GM19455 (cell line): ENCODE results near the gene GOPC.
"Not testable (repeated sequence)": the region's sequence is repeated elsewhere in the genome, so short reads cannot be mapped to it uniquely, and the experiment has no call there.

Experiments used
- ATAC-seq: cut with Tn5 transposase; IDR thresholded peaks from one replicate; pipeline ENCODE4 v1.9.1; 2021; ENCODE audit not compliant: unreplicated experiment

Gene GOPC

DNA sequence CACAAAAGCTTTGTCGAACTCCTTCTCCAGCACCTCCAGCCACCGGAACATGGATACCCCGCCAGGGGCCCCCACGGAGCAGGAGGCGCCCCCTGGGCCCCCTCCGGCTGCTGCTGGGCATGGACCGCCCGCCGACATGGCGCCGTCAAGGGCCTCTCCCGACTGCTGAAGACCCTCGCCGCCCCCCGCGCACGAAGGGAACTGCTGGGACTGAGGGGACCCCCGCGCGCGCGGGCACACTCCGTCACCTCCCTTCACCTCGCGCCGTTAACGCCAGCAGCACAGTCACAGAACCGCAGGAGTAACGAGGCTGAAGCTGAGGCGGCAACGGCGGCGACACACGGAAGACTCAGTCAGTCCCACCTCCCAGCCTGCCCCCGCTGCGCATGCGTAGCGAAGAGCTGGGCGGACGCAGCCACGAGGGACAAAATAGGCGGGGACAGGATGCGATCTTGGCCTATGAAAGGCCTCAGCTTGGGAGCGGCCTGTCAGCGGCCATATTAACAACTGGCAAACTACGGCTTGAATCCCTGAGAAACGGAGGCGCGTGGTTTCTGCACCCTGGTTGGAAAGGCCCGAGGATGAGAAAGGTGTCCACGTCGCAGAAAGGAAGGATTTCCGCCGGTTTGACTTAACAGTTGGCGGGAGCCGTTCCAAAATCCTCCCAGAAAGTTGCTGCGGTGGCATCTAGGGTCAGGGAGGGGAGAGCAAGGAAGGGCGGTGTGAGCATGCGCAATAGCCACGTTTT lies at the start of gene GOPC:
GOPC (minus strand) TSS at position 361 of the 748 bp plus-strand sequence; CDS start at position 138, 223 bp downstream.
- peak; percentile 92 for ATAC-seq

DNA sequence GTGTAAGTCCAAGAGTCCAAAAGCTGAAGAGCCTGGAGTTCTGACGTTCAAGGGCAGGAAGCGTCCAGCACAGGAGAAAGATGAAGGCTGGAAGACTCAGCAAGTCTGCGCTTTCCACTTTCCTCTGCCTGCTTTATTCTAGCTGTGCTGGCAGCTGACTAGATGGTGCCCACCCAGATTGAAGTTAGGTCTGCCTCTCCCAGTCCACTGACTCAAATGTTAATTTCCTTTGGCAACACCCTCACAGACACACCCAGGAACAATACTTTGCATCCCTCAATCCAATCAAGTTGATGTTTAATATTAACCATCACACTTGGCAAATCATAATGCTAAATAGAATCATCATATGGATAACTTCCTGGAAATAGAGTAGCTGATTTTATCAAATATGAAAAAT lies 49.7 kb upstream of the GOPC start:
- not testable (repeated sequence) for ATAC-seq

DNA sequence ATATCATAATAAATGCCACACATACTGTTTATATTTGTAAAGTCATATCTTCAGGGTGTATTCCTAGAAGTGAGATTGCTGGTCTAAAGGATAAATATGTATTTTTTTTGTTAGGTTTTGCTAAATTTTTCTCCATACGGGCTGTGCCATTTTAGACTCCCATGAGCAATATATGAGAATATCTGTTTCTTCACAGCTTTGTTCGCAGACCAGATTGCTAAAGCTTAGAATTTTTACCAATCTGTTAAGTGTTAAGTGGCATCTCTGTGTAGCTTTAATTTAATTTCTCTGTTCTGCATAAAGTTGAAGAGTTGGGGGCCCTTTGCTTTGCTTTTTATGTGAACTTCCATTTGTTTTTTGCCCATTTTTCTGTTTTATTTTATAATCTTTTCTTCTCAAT lies 40.7 kb upstream of the GOPC start:
- no peak for ATAC-seq

DNA sequence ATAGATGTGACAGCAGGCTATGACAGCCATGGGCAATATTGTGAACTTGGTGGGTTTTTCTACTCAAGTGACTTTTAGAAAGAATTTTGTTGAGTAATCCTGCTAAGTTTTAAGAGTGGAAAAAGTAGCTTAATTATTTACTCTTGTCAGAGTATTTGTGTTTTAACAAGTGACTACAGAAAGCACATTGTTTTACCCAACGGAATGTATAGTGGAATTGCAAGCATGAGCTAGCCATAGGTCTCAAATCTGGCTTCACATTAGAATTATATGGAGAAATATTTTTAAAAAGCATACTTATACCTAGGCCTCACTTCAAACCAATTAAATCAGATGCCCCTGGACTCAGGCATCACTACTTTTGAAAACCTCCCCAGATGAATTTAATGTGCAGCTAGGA lies 35.5 kb upstream of the GOPC start:
- ATAC-seq = no peak

DNA sequence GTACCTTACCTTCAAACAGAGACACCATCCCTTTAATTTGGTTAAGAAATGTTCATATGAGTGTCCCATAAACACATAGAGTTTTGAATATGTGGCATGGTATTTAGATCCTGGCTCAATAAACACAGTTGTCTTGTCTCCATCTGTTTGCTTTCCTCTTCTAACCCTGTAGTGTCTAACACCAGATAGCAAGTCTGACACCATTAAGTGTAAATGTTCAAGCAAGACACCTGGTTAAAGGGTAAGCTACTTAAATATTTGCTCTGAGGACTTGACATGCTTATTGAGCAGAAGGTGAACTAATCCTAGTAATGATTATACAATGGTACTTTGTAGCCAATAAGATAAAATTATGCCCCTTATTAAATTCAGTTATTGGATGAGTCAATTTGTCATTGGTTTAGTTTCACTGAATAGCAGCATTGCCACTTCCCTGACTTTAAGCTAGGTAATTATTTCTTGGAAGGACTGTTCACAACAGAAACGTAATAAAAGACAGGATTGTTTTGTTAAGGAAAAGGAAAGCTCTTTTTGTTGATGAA lies 26.9 kb upstream of the GOPC start:
- no peak for ATAC-seq

DNA sequence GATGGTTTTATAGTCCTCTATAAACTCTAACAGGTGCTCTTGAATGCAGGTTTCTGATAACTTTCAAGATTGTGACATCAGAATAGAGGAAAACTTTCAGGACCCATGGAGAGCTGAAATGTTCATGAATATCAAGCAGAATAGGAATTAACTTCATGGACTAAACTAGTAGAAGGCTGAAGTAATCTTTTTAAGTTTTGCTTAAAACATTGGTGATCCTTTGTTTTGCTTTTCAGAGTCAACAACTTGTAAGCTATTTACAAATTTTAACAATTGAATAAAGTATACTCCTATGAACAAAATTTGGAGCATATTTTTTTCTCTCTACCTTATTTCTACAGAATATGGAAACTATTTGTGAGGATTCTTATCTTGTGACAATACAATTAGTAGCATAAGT lies 25.2 kb upstream of the GOPC start:
- ATAC-seq = no peak

DNA sequence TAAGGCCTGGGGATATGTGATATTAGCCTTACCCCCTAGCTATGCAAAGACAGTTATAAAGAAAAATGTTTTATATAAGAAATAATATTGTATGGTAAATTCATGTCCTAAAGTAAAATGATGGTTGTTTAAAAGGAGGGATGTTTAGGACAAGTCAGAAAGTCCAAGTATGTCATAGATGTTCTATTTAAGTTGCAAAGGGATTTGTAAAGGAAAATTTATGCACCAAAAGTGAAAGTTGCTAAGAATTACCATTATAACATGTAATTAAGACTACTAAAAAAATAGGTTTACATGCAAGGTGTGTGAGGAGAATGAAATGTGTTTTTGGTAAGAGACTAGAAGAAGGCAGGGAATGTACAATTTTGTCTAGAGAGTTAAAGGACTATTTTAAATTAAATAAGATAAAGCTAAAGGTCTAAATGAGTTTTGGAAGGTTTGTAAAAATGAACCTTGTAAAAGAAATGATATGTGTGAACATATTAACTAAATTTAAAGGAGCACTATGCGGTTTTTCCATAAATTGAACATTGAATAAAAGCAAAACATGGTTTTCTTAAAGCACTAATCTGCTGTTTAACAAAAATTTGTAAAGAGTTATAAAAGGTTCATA lies 22.7 kb upstream of the GOPC start:
- ATAC-seq = no peak

DNA sequence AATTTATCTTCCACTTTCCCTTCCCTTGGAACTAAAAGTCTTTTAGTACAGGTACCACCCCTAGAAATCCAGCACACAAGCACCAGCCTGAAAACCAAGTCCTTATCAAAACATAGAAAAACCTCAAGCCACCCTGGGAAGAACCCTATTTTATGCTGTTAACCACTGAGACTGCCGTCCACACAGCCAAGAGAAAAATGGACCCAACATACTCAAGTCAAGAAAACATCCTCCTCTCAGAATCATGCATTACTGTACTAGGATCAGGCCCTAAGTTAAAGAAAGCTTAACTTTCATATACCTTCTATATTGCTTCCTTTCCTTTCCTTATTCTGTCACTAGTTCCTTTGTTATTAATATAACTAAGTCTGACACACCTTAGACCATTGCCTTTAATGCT lies 16.9 kb upstream of the GOPC start:
- ATAC-seq = no peak

DNA sequence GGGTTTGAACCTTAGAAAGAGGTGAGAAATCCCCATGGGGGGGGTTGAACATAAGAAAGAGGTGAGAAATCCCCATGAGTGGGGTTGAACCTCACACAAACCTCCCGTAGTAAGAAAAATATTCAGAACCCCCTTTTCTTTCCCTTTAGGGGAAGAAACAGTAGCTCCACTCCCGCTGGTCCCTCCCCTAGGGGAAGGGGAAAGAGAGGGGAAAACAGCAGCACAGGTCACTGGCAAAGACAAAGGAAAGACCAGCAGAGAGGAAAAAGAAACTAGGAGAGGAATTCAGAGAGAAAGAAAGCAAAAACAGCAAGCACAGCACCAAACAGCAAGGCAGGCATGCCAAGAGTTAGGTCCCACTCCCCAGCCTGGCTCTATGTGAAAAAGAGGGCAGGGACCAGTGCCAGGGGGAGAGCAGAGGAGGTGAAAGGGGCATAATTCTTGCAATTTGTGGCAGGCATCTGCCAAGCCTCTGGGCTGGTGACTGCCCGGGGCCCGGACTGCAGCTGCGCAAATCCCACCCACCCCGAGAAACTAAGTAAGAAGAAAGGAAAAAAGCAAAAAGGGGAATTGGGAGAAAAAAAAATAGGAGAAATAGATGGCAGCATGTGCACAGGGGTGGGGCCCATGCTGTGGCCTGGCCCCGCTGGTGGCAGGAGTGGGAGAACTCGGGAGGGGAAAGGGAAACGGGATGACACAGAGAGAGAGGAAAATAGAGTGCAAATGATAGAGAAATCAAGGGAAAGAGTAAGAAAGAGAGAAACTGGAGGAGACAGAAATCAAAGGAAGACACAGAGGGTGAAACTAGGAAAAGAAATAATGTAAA lies 15.1 kb upstream of the GOPC start:
- ATAC-seq = no peak

DNA sequence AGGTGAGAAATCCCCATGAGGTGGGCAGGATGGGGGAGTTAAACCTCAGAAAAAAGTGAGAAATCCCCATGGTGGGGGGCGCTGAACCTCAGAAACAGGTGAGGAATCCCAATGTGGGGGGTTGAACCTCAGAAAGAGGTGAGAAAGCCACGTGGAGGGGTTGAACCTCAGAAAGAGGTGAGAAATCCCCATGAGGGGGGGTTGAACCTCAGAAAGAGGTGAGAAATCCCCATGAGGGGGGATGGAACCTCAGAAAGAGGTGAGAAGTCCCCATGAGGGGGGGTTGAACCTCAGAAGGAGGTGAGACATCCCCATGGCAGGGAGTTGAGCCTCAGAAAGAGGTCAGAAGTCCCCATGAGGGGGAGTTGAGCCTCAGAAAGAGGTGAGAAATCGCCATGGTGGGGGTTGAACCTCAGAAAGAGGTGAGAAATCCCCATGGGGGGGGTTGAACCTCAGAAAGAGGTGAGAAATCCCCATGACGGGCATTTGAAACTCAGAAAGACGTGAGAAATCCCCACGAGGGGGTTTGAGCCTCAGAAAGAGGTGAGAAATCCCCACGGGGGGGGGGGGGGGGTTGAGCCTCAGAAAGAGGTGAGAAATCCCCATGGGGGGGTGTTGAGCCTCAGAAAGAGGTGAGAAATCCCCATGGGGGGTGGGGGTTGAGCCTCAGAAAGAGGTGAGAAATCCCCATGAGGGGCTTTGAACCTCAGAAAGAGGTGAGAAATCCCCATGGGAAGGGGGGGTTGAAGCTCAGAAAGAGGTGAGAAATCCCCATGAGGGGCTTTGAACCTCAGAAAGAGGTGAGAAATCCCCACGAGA lies 14.3 kb upstream of the GOPC start:
- ATAC-seq = no peak

DNA sequence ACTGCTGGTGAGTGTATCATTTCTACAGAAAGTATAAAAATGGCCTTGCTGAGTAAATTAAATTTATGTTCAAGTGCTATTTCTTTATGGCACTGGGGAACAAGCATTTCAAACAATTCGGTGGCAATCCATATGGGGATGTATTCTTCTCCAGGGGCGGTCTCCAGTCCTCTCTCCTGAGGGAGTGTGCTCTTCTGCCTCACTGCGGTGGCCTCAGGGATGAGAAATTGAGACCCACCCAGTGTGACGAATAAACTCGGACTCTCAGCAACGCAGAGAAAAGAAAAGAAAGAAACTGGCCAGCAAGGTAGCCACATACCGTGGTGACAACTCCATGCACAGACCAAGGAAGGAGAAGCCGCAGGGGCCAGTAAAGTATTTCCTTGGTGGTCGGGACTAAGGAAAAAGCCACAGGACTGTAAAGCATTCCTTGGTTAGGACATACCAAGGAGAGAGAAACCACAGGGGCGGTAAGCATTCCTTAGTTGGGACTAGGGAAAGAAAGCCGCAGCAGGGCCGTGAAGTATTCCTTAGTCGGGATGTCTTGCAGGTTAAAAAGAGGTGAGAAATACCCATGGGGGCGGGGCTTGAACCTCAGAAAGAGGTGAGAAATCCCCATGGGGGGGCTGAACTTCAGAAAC lies 13.6 kb upstream of the GOPC start:
- ATAC-seq = no peak

DNA sequence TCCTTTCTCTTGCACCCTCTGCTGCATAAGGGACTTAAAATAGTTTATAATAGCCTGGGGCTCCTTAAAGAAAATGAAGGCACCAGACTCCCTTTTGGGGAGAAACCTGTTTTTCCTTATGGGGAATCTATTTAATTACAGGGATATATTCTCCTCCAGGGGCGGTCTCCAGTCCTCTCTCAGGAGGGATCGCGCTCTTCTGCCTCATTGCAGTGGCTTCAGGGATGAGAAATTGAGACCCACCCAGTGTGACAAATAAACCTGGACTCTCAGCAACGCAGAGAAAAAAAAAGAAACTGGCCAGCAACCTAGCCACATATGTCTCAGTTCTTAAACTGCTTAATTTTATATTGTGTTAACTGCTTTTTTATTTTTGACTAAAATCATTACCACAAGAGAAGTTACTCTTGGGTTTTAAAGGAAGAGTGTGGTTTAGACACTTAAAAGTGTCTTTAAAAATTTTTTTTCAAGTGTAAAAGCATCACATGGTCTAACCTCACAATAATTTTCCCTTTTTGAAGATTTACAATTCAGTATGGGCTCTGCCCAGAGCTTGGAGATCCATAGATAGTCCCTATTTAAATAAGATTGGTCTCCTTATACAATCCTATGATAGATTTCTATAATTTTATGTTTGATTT lies 11.7 kb upstream of the GOPC start:
- no peak for ATAC-seq

DNA sequence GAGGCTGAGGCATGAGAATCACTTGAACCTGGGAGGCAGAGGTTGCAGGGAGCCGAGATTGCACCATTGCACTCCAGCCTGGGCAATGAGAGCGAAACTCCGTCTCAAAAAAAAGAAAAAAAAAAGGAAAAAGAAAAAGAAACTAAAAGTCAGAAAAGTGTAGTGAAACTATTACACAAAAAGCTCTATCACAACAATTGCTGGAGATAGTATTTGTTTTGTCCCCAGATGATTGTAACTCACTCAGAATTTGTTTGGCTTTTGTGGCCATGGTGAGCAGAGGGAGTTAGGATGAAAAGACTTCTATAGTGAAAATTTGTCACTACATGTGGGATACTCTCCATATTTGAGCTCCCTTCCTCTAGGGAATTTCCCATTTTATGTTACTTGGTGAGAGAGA lies 5.2 kb upstream of the GOPC start:
- ATAC-seq = peak; percentile 23

DNA sequence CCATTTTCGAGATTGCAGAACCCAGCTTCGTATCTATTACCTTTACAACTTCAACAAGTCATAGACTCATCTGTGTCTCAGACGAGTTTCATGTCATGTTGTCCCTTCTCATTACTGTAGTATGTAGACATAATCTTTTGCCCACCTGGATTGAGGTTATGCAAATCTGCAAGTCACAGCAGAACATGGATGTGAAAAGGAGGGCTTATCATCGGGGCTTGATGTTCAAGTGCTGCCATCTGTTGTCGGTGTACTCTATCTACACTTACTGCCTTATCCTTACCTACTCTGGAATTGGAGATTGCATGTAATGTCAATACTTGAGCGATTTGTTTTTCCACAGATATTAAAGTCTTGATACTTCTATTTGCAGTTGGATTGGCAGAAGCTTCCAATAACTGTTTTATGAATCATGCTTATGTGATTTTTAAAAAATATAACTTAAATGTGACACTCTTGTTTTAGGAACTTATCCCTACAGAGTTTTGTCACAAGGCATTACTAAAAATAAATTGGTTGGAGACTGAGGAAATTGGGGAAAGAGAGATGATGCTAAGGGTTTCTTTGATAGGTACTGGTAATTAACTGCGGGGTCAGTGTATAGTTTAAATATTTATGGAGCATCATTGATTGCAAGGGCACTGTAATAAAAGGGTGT lies 3.0 kb upstream of the GOPC start:
- peak; percentile 44 for ATAC-seq

DNA sequence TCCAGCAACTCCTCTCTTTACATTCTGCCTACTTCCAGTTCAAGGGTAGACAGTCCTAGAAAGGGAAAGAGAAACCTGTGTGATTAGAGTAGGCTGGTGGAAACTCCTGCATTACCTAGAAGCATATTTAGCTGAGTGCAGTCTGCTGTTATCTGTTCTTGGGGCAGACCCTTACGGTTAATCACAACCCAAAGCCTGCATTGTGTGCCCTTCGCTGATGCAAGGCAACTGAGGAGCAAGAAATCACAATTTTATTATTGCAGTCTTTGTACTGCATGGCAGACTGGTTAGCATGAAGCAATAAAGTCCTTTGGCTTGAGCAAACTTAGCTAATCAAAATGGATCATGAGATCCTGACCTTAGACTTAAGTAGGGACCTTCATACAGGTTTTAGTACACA lies 1.5 kb upstream of the GOPC start:
- no peak for ATAC-seq

DNA sequence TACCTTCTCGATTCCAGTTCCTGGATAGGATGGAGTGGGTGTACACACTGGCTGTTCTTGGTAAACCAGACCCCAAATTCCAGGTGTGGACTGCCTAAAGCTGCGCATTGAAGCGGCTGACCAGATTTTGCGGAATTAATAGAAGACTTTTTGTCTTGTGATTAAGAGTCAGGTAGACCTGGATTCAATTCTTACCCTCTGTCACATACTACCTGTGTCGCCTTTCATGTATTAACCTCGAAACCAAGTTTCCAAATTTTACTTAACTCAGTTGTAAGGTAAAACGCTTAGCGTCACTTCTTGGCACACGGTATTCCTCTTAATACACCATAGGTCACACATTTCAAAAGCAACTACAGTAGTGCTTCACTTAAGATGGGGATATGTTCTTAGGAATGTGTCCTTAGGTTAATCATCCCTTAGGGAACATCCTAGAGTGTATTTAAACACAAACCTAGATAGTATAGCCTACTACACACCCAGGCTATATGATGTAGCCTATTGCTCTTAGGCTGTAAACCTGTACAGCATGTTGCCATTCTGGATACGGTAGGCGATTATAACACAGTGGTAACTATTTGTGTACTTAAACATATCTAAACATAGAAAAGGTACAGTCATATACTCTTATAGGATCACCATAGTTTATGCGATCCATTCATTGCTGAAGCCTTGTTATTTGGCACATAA lies 733 bp upstream of the GOPC start:
- no peak for ATAC-seq

DNA sequence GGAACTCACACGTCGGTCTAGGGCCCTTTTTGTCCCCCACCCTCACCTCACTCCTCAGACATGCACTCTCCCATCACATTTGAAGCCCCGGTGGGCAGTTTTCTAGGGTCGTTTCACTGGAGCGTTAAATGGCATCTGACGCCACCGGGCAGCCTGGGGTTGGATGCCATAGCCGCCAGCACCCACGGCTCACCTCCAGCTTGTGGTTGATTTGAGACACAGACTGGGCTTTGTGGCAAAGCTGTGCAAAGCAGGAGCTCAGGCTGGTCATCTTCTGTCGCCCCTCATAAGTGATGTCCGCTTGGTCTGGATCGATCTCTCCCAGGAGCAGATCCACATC lies 530 bp downstream of the GOPC start:
- peak; percentile 22 for ATAC-seq

DNA sequence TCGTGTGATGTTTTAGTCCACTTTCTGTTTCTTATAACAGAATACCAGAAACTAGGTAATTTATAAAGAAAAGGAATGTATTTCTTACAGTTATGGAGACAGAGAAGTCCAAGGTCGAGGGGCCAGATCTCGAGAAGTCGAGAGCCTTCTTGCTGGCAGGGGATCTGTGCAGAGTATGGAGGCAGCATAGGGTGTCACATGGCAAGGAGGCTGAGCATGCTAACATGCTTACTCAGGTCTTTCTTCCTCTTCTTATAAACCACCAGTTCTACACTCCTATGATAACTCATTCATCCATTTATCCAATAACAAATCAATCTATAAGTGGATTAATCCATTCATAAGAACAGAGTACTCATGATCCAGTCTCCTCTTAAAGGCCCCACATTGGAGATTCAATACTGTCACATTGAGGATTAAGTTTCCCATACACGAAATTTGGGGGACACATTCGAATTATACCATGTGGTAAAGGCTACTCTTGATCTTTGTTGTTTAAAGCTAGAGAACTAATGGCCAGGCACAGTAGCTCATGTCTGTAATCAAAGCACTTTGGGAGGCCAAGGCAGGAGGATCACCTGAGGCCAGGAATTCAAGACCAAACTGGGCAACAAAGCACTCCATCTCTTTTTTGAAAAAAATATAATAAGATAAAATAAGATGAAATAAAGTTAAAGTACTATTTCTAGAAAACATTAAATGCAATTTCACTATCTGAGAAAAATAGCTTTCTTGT lies 2.1 kb downstream of the GOPC start:
- no peak for ATAC-seq
